PC-9 (cell line): Measurements from ENCODE around the gene SPATA17.

Source experiments
- CTCF ChIP-seq: fragments of 200-600 bp; sonication (generic); conservative IDR thresholded peaks from 2 replicates; pipeline ENCODE4 v1.6.1; 2017; ENCODE audit warnings: mixed run types, antibody characterized with exemption, mild to moderate bottlenecking, moderate library complexity
- EZH2 ChIP-seq: fragments of 200-600 bp; sonication (generic); IDR thresholded peaks from 2 replicates; pipeline ENCODE4 v1.8.0; 2017; ENCODE audit warnings: antibody characterized with exemption, low read depth

DNA sequence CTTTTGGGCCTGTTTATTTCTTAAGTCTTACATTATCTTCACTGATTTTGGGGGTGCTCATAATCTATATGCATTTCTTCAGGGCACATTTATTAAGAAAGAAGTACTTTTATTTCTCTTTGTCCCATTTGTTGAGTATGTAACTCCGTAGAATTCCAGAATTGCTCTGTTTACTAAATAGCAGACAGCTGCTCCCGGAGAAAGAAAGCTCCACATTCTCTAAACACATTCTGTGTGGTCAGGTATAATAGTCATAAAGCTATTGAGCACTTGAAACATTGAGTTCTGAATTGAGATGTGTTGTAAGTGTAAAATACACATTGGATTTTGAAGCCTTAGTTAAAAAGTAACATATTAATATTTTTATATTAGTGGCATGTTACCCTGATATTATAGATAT is 206.5 kb downstream of the SPATA17 start:
- TF ChIP-seq CTCF (no peak), EZH2 (no peak)
